Activated CD8-positive, alpha-beta memory T cell treated with anti-CD3 and anti-CD28 coated beads for 36 hours (primary cell): ENCODE results near the gene ATP6V1F. TPM values are rescaled to one million over a fixed set of nuclear protein-coding genes. Genes with fewer than 3 reads are reported as not detected.
"Not testable (repeated sequence)": the region's sequence is repeated elsewhere in the genome, so short reads cannot be mapped to it uniquely, and the experiment has no call there.

Experiments
- CTCF ChIA-PET: fragments of 350-600 bp; sonication (Branson Sonifier 250); formaldehyde crosslinking; loops from one replicate; lab custom pipeline; 2021; ENCODE audit warnings: antibody characterized with exemption; lab: Charles Lee
- POLR2A ChIA-PET: fragments of 350-600 bp; sonication (Branson Sonifier 250); formaldehyde crosslinking; loops from one replicate; lab custom pipeline; 2021; ENCODE audit warnings: antibody characterized with exemption; lab: Charles Lee
- total RNA-seq, 2 experiments: library from RNA; stranded (reverse); gene quantifications; one replicate each; pipeline ENCODE4 v1.2.3, GENCODE V29; 2021

Gene ATP6V1F
- total RNA-seq, 2 experiments from 2014 or later: 145 to 152 TPM

- ChIA-PET POLR2A (no interaction called here), CTCF (interaction anchor here (0.8 kb wide), 1 partner anchor 188 kb away, joined by 4 read pairs; no protein-coding TSS in a partner anchor)
Measured at GRCh38 chr7:128903621-128904361, 41.1 kb downstream of the ATP6V1F start.

GRCh38 chr7:128904381-128905197 is 41.9 kb downstream of the ATP6V1F start:
- ChIA-PET POLR2A (no interaction called here), CTCF (interaction anchor here (1.2 kb wide), 1 partner anchor 36 kb away, joined by 3 read pairs; no protein-coding TSS in a partner anchor)

- CTCF ChIA-PET: no interaction called here
- POLR2A ChIA-PET: no interaction called here
Measured at GRCh38 chr7:128906001-128906765, 43.5 kb downstream of the ATP6V1F start.

- ChIA-PET CTCF (interaction anchor here (1.3 kb wide), 1 partner anchor 185 kb away, joined by 5 read pairs; no protein-coding TSS in a partner anchor), POLR2A (no interaction called here)
Measured at GRCh38 chr7:128906766-128907559, 44.3 kb downstream of the ATP6V1F start.

GRCh38 chr7:128908750-128909624 is 46.3 kb downstream of the ATP6V1F start:
- CTCF ChIA-PET: no interaction called here
- POLR2A ChIA-PET: no interaction called here

GRCh38 chr7:128909625-128910568 is 47.2 kb downstream of the ATP6V1F start:
- CTCF ChIA-PET: no interaction called here

GRCh38 chr7:128910569-128910945 is 47.9 kb downstream of the ATP6V1F start, which contains the start of gene KCP:
Gene KCP, minus strand, starts transcription at chr7:128910709. Its CDS starts 33 bp downstream, at chr7:128910676.
- CTCF ChIA-PET: no interaction called here
- POLR2A ChIA-PET: interaction anchor here (0.5 kb wide), 1 partner anchor 132 kb away, joined by 3 read pairs; no protein-coding TSS in a partner anchor

More at GRCh38 chr7:128909625-128910568, 47.2 kb downstream of the ATP6V1F start:
- POLR2A ChIA-PET: interaction anchor here (0.5 kb wide), 1 partner anchor 133 kb away, joined by 3 read pairs; no protein-coding TSS in a partner anchor

GRCh38 chr7:128911423-128912031 is 48.9 kb downstream of the ATP6V1F start:
- ChIA-PET POLR2A (no interaction called here), CTCF (interaction anchor here (0.6 to 1.5 kb wide), 2 partner anchors 25 to 184 kb away, joined by 3 to 4 read pairs; no protein-coding TSS in a partner anchor)

GRCh38 chr7:128912281-128912680 is 49.6 kb downstream of the ATP6V1F start:
- ChIA-PET POLR2A (no interaction called here), CTCF (interaction anchor here (0.6 to 1.5 kb wide), 2 partner anchors 25 to 183 kb away, joined by 3 to 4 read pairs; no protein-coding TSS in a partner anchor)

- CTCF ChIA-PET: interaction anchor here (0.7 kb wide), 1 partner anchor 30 kb away, joined by 3 read pairs; no protein-coding TSS in a partner anchor
- POLR2A ChIA-PET: not testable (repeated sequence)
Measured at GRCh38 chr7:128912709-128913495, 50.2 kb downstream of the ATP6V1F start.

GRCh38 chr7:128913870-128914565 is 51.4 kb downstream of the ATP6V1F start:
- ChIA-PET CTCF (interaction anchor here (0.7 to 1.0 kb wide), 2 partner anchors 31 to 178 kb away, joined by 3 to 4 read pairs; no protein-coding TSS in a partner anchor), POLR2A (no interaction called here)

GRCh38 chr7:128914566-128915151 is 52.0 kb downstream of the ATP6V1F start:
- POLR2A ChIA-PET: no interaction called here
- CTCF ChIA-PET: interaction anchor here (1.0 kb wide), 1 partner anchor 177 kb away, joined by 4 read pairs; no protein-coding TSS in a partner anchor

GRCh38 chr7:128915271-128915819 is 52.7 kb downstream of the ATP6V1F start:
- ChIA-PET POLR2A (no interaction called here), CTCF (no interaction called here)
